ENCODE data around the gene GOLGA6L10. TPM values are rescaled to one million over a fixed set of nuclear protein-coding genes. Genes with fewer than 3 reads are reported as not detected.
A peak's percentile ranks its signal among the peaks of the same experiment; 100 is the strongest.
"Not testable (repeated sequence)": the region's sequence is repeated elsewhere in the genome, so short reads cannot be mapped to it uniquely, and the experiment has no call there.

The GOLGA6L10 gene, protein sequence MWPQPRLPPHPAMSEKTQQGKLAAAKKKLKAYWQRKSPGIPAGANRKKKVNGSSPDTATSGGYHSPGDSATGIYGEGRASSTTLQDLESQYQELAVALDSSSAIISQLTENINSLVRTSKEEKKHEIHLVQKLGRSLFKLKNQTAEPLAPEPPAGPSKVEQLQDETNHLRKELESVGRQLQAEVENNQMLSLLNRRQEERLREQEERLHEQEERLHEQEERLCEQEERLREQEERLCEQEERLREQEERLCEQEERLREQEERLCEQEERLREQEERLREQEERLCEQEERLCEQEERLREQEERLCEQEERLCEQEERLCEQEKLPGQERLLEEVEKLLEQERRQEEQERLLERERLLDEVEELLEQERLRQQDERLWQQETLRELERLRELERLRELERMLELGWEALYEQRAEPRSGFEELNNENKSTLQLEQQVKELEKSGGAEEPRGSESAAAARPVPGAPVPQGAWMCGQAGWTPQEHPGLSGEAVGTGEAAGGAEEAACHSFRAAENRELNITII
- polyA plus RNA-seq (ENCODE audit: insufficient read length) = 7.8 TPM
- long read RNA-seq, donor 1 = 0 reads
- long read RNA-seq, donor 2, partial matches to known transcripts = 27 of 27 reads
- long read RNA-seq, donor 2, other reads (novel, unspliced or antisense) = 0 of 27 reads
- long read RNA-seq, donor 3, partial matches to known transcripts = 21 of 21 reads
- long read RNA-seq, donor 3, other reads (novel, unspliced or antisense) = 0 of 21 reads
- long read RNA-seq, donor 4 = 0 reads
- long read RNA-seq, donor 5, partial matches to known transcripts = 15 of 15 reads
- long read RNA-seq, donor 5, other reads (novel, unspliced or antisense) = 0 of 15 reads
- long read RNA-seq, donor 6, partial matches to known transcripts = 10 of 10 reads
- long read RNA-seq, donor 6, other reads (novel, unspliced or antisense) = 0 of 10 reads
- long read RNA-seq, donor 7, partial matches to known transcripts = 18 of 18 reads
- long read RNA-seq, donor 7, other reads (novel, unspliced or antisense) = 0 of 18 reads
- long read RNA-seq, donor 8, partial matches to known transcripts = 5 of 11 reads
- long read RNA-seq, donor 8, other reads (novel, unspliced or antisense) = 6 of 11 reads

GRCh38 chr15:82349375-82349774, at the start of gene GOLGA6L10:
Gene GOLGA6L10, minus strand, starts transcription at chr15:82349475. Its CDS starts 100 bp downstream, at chr15:82349375.
- DNase-seq = not testable (repeated sequence)

DNA sequence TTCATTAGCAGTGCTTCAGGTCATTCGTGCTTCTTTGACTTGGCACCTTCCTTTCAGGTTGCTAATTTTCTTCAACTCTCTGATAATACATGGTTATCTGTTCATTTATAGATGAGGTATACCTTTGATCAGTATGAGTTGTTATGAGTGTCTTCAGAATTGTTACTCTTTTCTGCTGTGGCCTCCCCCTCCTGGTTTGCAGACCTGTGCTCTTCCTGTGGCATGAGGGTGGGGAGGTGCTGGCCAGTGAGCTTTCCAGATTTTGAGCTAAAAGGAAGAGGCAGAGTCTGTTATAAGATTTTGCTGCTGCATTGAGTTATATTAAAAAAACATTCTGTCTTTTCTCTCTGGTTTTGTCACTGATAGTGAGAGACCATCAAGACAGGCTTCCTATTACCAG, 49.5 kb upstream of the GOLGA6L10 start:
- no peak for DNase-seq

GRCh38 chr15:82397817-82398216, 48.5 kb upstream of the GOLGA6L10 start:
- DNase-seq = no peak

- DNase-seq = not testable (repeated sequence)
Observed at GRCh38 chr15:82395788-82396187, 46.5 kb upstream of the GOLGA6L10 start.

DNA sequence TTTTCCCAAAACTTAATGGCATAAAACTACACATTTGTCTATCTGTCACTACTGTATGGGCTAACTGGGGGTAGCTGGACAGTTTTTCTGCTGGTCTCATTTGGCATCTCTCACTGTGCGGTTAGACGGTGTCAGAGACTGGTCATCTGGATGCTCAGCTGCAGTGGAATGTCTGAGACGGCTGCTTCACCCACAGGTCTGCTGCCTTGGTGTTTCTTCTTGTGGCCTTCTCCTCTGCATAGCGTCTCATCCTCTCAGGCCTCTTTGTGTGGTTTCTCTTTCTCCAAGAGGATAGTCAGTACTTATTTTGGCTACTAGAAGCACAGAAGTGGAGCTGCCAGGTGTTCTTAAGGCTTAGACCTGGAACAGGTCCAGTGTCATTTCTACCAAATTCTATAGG, 44.4 kb upstream of the GOLGA6L10 start:
- no peak for DNase-seq

DNA sequence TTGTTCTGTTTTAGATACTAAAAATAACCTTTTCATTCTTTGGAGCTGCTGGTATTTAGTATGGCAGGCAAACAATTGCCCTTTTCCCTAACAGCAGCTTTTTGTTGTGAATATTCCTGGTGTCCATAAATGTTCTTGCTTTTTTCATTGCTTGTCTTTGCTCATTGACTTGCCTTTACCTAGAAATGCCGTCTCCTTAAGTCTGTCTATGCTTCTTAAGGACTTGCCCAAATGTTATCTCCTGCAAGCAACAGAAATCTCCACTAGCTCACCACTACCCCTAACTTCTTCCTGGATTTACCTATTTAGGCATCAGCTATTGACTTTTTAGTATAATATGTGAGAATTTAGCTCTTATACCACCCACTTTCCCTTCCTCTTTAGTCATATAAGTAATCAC, 42.8 kb upstream of the GOLGA6L10 start:
- DNase-seq = not testable (repeated sequence)

- not testable (repeated sequence) for DNase-seq
Observed at GRCh38 chr15:82390152-82390551, 40.9 kb upstream of the GOLGA6L10 start.

DNA sequence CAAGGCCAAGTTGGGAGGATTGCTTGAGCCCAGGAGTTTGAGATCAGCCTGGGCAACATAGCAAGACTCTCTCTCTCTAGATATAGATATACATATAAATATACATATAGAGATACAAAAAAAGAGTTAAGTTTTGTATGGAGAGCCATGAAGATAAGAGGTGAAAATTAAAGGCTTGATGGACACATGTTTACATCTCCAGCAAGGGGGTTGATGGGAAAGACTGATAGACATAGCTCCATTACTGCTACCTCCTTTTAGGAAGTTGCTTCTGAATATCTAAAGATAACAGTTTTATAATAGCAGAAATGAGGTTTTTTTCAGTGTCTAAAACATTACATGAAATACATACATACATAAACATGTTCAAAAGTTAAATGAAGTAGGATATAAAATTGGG, 37.9 kb upstream of the GOLGA6L10 start:
- not testable (repeated sequence) for DNase-seq

- not testable (repeated sequence) for DNase-seq
Observed at GRCh38 chr15:82381330-82381955, 32.2 kb upstream of the GOLGA6L10 start.

DNA sequence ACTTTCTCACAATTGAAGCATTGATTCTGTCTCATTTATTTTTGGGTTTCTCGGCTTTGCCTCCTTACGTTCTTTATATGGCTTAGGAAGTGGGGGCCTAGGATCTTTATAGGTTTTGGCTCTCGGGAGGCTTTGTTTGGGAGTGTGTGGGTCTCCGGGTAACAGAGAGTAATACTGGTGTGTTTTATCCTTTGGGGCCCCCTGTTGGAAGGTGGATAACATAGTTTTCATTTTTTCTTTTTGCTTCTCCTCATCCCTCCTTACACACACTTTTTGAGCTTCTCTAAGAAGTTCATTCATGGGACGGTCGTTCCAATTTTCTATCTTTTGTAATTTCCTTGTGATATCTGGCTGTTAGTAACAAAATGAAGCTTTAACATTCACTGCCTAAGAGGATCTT, 30.3 kb upstream of the GOLGA6L10 start:
- not testable (repeated sequence) for DNase-seq

- not testable (repeated sequence) for DNase-seq
Observed at GRCh38 chr15:82373661-82374060, 24.4 kb upstream of the GOLGA6L10 start.

DNA sequence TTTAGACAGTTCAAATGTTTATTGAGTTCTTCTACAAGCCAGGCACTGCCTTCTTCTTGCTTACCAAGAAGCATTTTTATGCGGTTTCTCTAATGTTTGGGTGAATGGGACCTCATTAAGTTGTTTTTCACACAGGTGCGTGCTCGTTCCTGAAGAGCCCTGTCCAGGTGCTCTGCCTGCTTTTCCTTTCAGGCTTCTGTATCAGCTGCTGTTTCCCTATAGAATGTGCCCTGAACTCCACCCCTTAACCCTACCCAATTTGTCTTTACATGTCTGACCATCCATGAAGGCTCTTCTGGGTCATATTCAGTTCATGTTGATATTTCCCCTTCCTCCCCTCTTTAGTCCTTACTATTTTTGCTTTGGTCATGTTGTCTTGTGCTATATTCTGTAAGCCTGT, 22.4 kb upstream of the GOLGA6L10 start:
- DNase-seq = peak; percentile 3

DNA sequence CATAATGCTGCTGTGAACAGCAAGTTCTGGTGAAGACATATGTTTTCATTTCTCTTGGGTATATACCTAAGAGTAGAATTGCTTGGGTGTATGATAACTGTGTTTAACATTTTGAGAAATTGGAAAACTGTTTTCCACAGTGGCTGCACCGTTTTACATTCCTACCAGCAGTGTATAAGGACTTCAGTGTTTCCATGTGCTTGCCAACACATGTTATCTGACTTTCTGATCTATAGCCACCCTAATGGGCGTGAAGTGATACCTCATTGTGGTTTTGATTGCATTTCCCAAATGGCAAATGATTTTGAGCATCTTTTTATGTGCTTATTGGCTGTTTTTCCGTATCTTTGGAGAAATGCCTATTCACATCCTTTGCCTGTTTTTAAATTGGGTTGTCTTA, 18.5 kb upstream of the GOLGA6L10 start:
- not testable (repeated sequence) for DNase-seq

DNA sequence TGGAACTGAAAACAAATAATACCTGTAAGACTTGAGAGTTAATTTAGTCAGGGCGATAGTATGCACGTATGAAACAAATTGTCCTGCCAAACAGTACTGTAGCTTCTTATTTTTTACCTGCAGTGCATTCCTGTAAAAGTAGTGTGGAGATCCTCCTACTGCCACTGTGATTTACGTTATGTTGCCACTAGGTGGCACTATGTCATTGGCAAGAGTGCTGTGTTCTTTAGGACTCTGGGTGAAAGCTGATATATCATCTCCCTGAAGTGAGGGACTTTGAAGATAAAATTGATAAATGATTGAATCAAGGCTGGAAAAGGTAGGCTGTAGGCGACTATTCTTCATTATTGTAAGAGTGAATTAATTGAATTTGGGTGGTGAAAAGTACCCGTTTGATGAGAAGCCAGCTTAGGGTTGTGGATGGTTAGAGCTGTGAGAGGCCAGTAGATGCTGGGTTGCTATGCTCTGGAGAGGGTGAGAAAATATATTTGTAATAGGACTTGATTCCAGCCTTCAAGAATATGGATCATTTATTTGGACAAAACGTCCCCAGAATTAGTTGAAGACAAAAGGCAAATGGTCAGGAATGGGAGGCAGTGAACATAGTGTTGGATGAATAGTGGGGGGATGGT, 16.5 kb upstream of the GOLGA6L10 start:
- DNase-seq = not testable (repeated sequence)

GRCh38 chr15:82364548-82364947, 15.3 kb upstream of the GOLGA6L10 start:
- DNase-seq = not testable (repeated sequence)

- DNase-seq = not testable (repeated sequence)
Observed at GRCh38 chr15:82362790-82363189, 13.5 kb upstream of the GOLGA6L10 start.

DNA sequence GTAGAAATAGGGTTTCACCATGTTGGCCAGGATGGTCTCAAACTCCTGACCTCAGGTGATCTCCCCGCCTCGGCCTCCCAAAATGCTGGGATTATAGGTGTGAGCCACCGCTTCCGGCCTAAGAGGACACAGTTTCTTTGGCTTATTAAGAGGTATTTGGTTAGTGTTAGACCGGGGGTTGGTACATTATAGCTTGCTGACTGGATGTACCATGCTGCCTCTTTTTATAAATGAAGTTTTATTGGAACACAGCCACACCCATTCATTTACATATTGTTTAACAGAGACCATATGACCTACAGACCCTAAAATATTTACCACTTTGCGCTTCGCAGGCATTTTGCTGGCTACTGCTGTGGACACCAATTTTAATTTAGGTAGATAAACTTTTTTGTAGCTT, 11.3 kb upstream of the GOLGA6L10 start:
- not testable (repeated sequence) for DNase-seq

DNA sequence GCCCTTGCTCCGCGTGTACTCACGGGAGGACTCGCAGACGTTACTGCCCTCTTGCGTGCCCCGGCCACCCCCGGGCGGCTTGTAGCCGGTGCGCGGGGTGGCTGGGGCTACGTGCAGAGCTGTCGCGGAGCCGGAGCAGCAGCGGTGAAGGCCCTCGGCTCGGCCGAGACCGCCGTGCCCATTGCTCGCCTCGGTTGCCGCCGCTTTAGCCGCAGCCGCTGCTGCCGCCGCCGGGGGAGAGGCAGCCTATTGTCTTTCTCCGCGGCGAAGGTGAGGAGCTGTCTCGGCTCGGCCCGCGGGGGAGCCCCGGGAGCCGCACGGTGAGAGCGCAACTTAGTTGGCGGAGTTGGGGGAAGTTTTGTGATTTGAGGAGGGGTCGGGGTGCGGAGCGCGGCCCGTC, 5.8 kb upstream of the GOLGA6L10 start:
- not testable (repeated sequence) for DNase-seq

- not testable (repeated sequence) for DNase-seq
Observed at GRCh38 chr15:82354546-82354945, 5.3 kb upstream of the GOLGA6L10 start.

DNA sequence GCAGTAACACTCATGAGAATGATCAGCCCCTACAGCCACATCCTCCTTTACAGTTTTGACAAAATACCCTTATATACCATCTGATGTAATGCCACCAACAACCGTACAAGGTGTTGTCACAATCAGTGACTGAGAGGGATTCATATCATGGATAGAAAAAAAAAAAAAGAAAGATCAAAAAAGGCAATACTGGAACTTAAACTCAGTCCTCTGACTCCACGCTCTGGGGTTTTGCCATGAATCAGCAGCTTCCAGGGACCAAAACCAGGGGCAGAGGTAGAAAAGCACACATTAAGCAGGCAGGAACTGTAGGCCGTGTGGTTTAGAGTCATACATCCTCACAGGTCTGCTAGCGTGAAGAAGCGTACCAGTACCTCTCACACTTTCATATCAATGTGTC, 1.6 kb downstream of the GOLGA6L10 start:
- not testable (repeated sequence) for DNase-seq

- DNase-seq = not testable (repeated sequence)
Observed at GRCh38 chr15:82345176-82345575, 4.1 kb downstream of the GOLGA6L10 start.
